ENCODE results near the gene C18orf63.

C18orf63 gene

DNA sequence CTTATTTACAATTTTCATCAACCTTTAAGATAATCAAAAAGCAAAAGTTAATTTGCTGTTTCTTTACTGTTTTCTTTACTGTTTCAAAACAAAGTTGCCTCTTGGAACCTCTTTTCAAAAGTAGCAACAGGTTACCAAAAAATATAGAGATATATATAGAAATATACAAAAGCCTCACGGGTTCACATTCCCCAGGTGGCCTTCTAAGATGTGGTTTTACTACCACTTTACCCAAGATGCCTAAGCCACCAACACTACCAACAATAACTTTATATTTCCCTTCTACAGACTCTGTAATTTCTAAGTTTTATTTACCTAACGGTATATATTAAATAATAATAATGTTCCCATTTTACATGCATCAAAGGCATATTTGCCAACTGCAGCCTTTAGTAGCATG lies 28.8 kb upstream of the C18orf63 start:
- Histone ChIP-seq H3K4me2 (ENCODE audit: low read length) (no peak overlapping the region), H3K27ac (ENCODE audit: low read depth, low read length) (no peak overlapping the region), H3K36me3 (ENCODE audit: control insufficient read depth, low read length) (no peaks in the 10 kb centered on the region), H4K20me1 (ENCODE audit: control insufficient read depth, insufficient read depth, low read depth, low read length) (no peaks in the 10 kb centered on the region), H3K4me1 (ENCODE audit: control insufficient read depth, low read length) (peaks cover 7% of the 10 kb centered on the region; the same call in 1 of the 2 replicates), H3F3A (ENCODE audit: control insufficient read depth, insufficient read depth) (no peaks in the 10 kb centered on the region), H3K4me3 (ENCODE audit: low read length) (no peak overlapping the region), H3K27me3 (ENCODE audit: control insufficient read depth, low read length) (no peaks in the 10 kb centered on the region), H3K79me2 (ENCODE audit: control insufficient read depth, low read length) (peaks cover 13% of the 10 kb centered on the region), H3K9me2 (replicated peaks; ENCODE audit: control insufficient read depth, low read length) (no peaks in the 10 kb centered on the region), H3K9me3 (ENCODE audit: control insufficient read depth, insufficient read depth, low read length) (no peaks in the 10 kb centered on the region)
- TF ChIP-seq, protein P1, sequence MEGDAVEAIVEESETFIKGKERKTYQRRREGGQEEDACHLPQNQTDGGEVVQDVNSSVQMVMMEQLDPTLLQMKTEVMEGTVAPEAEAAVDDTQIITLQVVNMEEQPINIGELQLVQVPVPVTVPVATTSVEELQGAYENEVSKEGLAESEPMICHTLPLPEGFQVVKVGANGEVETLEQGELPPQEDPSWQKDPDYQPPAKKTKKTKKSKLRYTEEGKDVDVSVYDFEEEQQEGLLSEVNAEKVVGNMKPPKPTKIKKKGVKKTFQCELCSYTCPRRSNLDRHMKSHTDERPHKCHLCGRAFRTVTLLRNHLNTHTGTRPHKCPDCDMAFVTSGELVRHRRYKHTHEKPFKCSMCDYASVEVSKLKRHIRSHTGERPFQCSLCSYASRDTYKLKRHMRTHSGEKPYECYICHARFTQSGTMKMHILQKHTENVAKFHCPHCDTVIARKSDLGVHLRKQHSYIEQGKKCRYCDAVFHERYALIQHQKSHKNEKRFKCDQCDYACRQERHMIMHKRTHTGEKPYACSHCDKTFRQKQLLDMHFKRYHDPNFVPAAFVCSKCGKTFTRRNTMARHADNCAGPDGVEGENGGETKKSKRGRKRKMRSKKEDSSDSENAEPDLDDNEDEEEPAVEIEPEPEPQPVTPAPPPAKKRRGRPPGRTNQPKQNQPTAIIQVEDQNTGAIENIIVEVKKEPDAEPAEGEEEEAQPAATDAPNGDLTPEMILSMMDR (IDR thresholded peaks at IDR 0.05; ENCODE audit: low read depth, low read length, poor library complexity, severe bottlenecking), result no peak
- no peak for TF ChIP-seq EZH2phosphoT487 (IDR thresholded peaks at IDR 0.05; ENCODE audit: borderline replicate concordance, low read length)

DNA sequence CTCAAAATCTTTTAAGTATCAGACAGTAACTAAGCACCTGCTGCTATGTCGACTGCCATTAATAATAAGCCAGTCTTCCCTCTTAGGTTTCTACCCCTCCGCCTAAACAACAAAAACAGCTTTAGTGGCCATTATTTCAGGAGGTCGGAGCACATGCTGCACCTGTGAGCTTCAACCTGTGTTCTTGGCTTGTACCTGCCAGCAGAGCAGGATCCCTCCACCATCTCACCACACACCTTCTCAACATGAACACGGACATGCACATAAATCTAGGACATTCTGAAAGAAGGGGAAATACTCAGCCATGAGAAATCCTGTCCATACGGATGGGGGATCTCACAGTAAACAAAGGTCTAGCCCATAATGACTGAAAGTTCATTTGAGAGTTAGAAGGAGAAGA lies 27.6 kb upstream of the C18orf63 start:
- TF ChIP-seq, protein P1 (IDR thresholded peaks at IDR 0.05; ENCODE audit: low read depth, low read length, poor library complexity, severe bottlenecking), result no peak
- no peak for TF ChIP-seq EZH2phosphoT487 (IDR thresholded peaks at IDR 0.05; ENCODE audit: borderline replicate concordance, low read length)
- peaks cover 13% of the 10 kb centered on the region for H3K79me2 ChIP-seq (ENCODE audit: control insufficient read depth, low read length)

DNA sequence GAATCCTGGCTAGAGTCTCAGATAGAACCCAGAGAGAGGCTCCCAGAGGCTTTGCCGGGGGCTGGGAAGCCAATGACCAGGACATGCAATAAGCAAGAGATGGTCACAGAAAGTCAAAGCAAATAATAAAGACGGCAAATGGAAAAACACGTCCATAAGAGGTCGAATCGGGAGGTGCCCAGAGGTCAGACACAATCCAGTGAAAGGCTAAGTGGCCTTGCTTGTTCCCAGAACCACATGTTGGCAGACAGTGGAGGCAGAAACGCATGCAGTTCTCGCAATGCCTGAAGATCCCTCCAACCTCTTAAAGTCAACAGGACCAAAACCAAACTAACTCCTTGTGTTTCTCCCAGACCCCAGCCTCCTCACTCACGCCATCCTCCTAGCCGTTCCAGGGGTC lies 26.9 kb upstream of the C18orf63 start:
- Histone ChIP-seq H3K4me2 (ENCODE audit: low read length) (no peak overlapping the region), H3K4me1 (ENCODE audit: control insufficient read depth, low read length) (peaks cover 16% of the 10 kb centered on the region), H3K79me2 (ENCODE audit: control insufficient read depth, low read length) (peaks cover 13% of the 10 kb centered on the region), H3K27ac (ENCODE audit: low read depth, low read length) (no peak overlapping the region), H3K9me2 (replicated peaks; ENCODE audit: control insufficient read depth, low read length) (no peaks in the 10 kb centered on the region), H3K36me3 (ENCODE audit: control insufficient read depth, low read length) (no peaks in the 10 kb centered on the region), H4K20me1 (ENCODE audit: control insufficient read depth, insufficient read depth, low read depth, low read length) (no peaks in the 10 kb centered on the region), H3K9me3 (ENCODE audit: control insufficient read depth, insufficient read depth, low read length) (peaks cover 11% of the 10 kb centered on the region; the same call in 1 of the 2 replicates), H3K4me3 (ENCODE audit: low read length) (no peak overlapping the region), H3K27me3 (ENCODE audit: control insufficient read depth, low read length) (no peaks in the 10 kb centered on the region), H3F3A (ENCODE audit: control insufficient read depth, insufficient read depth) (no peaks in the 10 kb centered on the region)
- TF ChIP-seq EZH2phosphoT487 (IDR thresholded peaks at IDR 0.05; ENCODE audit: borderline replicate concordance, low read length), result no peak
- TF ChIP-seq, protein P1 (IDR thresholded peaks at IDR 0.05; ENCODE audit: low read depth, low read length, poor library complexity, severe bottlenecking), result no peak

More for the DNA sequence above, 27.6 kb upstream of the C18orf63 start:
- H3K27me3 ChIP-seq (ENCODE audit: control insufficient read depth, low read length), result no peaks in the 10 kb centered on the region
- H3K9me2 ChIP-seq (replicated peaks; ENCODE audit: control insufficient read depth, low read length), result no peaks in the 10 kb centered on the region
- H4K20me1 ChIP-seq (ENCODE audit: control insufficient read depth, insufficient read depth, low read depth, low read length), result no peaks in the 10 kb centered on the region
- H3K9me3 ChIP-seq (ENCODE audit: control insufficient read depth, insufficient read depth, low read length), result peaks cover 7% of the 10 kb centered on the region; the same call in 1 of the 2 replicates
- no peak overlapping the region for H3K27ac ChIP-seq (ENCODE audit: low read depth, low read length)
- no peaks in the 10 kb centered on the region for H3F3A ChIP-seq (ENCODE audit: control insufficient read depth, insufficient read depth)
- peaks cover 16% of the 10 kb centered on the region for H3K4me1 ChIP-seq (ENCODE audit: control insufficient read depth, low read length)
- no peak overlapping the region for H3K4me3 ChIP-seq (ENCODE audit: low read length)
- H3K36me3 ChIP-seq (ENCODE audit: control insufficient read depth, low read length), result no peaks in the 10 kb centered on the region
- no peak overlapping the region for H3K4me2 ChIP-seq (ENCODE audit: low read length)

All from DOHH2 (cell line).